Vagina (tissue), 2 donors: ENCODE data around the gene PCDHGB1. TPM values are rescaled to one million over a fixed set of nuclear protein-coding genes. Genes with fewer than 3 reads are reported as not detected.
A peak's percentile ranks its signal among the peaks of the same experiment; 100 is the strongest.

Experiments used
- DNase-seq, 2 donors: peaks; one replicate each; pipeline ENCODE4 v3.0.0-alpha.2; 2017; ENCODE audit errors: extremely low spot score in 2 of 2
- H3K27ac ChIP-seq: fragments of 200-600 bp; sonication (generic); one replicate; pipeline ENCODE4 v1.5.1; 2019
- H3K27me3 ChIP-seq: fragments of 200-600 bp; sonication (generic); one replicate; pipeline ENCODE4 v1.5.1; 2019
- H3K36me3 ChIP-seq, 2 donors: fragments of 200-600 bp; sonication (generic); one replicate each; pipeline ENCODE4 v1.5.1; 2017 to 2019
- H3K4me1 ChIP-seq: fragments of 200-600 bp; sonication (generic); one replicate; pipeline ENCODE4 v1.5.1; 2019
- H3K4me3 ChIP-seq, 2 donors: fragments of 200-600 bp; sonication (generic); 1 replicate in 1 of 2; 2 replicates in 1 of 2; pipeline ENCODE4 v1.5.1; 2016 to 2019
- H3K9me3 ChIP-seq: fragments of 200-600 bp; sonication (generic); one replicate; pipeline ENCODE4 v1.5.1; 2019
- CTCF ChIP-seq, 3 experiments: fragments of 450-650 bp in 2 of 3; fragments of 200-600 bp in 1 of 3; sonication (generic) in 1 of 3; IDR thresholded peaks; one replicate each; pipeline ENCODE4 v1.5.1; 2017 to 2019; ENCODE audit warnings: antibody characterized with exemption in 3 of 3, mild to moderate bottlenecking in 2 of 3, moderate library complexity in 2 of 3
- POLR2A ChIP-seq, 2 donors: fragments of 450-650 bp; IDR thresholded peaks; one replicate each; pipeline ENCODE4 v1.6.1; 2017; ENCODE audit warnings: antibody characterized with exemption in 2 of 2, mild to moderate bottlenecking in 2 of 2, moderate library complexity in 2 of 2
- POLR2AphosphoS5 ChIP-seq, 2 donors: sonication (generic); formaldehyde crosslinking; IDR thresholded peaks; one replicate each; pipeline ENCODE4 v1.9.0; 2017; ENCODE audit warnings: antibody characterized with exemption in 2 of 2, mild to moderate bottlenecking in 2 of 2, low read depth in 1 of 2; ENCODE audit not compliant: insufficient read depth in 1 of 2
- intact Hi-C: fragments of 100-400 bp; cut with DNase I; formaldehyde crosslinking; loops from one replicate; pipeline ENCODE4 v1.15.1; 2023
- total RNA-seq: library from RNA; depleted of rRNA; stranded (reverse); fragments of >200 nt; gene quantifications from one replicate; pipeline ENCODE4 v1.2.3, GENCODE V29; 2016

Gene PCDHGB1
- total RNA-seq, 1 donor from 2014 or later = 3.9 TPM

- TF ChIP-seq POLR2AphosphoS5 (IDR thresholded peaks at IDR 0.05; ENCODE audit: insufficient read depth in 1 of 2, low read depth in 1 of 2) (no peak), POLR2A (IDR thresholded peaks at IDR 0.05) (no peak), CTCF (IDR thresholded peaks at IDR 0.05) (no peak)
- DNase-seq = no peak
- Histone ChIP-seq H3K27ac (no peak within 1 kb of the TSS), H3K4me3 (peak within 1 kb of the TSS in 1 of 2 donors; percentile 11), H3K9me3 (peaks cover 67% of the 10 kb centered on the region), H3K36me3 (no peaks in the 10 kb centered on the region), H3K4me1 (no peaks in the 10 kb centered on the region), H3K27me3 (no peaks in the 10 kb centered on the region)
- intact Hi-C loops = no loop called here
Observed at GRCh38 chr5:141359790-141360426, 10.0 kb downstream of the PCDHGB1 start, which contains the start of gene PCDHGB2. PCDHGB2 (plus strand) TSS chr5:141359994; CDS start chr5:141360136, 142 bp downstream.

GRCh38 chr5:141360685-141361084, 10.8 kb downstream of the PCDHGB1 start:
- TF ChIP-seq POLR2A (IDR thresholded peaks at IDR 0.05) (no peak), POLR2AphosphoS5 (IDR thresholded peaks at IDR 0.05; ENCODE audit: insufficient read depth in 1 of 2, low read depth in 1 of 2) (no peak), CTCF (IDR thresholded peaks at IDR 0.05) (no peak)
- no peaks in the 10 kb centered on the region for H3K36me3 ChIP-seq
- intact Hi-C loops = no loop called here
- no peaks in the 10 kb centered on the region for H3K27me3 ChIP-seq
- no peaks in the 10 kb centered on the region for H3K4me1 ChIP-seq
- H3K4me3 ChIP-seq = no peak overlapping the region
- H3K9me3 ChIP-seq = peaks cover 67% of the 10 kb centered on the region
- no peak for DNase-seq
- no peak overlapping the region for H3K27ac ChIP-seq

- Histone ChIP-seq H3K27ac (no peak overlapping the region), H3K4me3 (no peak overlapping the region), H3K4me1 (no peaks in the 10 kb centered on the region), H3K27me3 (no peaks in the 10 kb centered on the region), H3K9me3 (peaks cover 68% of the 10 kb centered on the region), H3K36me3 (no peaks in the 10 kb centered on the region)
- TF ChIP-seq CTCF (IDR thresholded peaks at IDR 0.05) (no peak), POLR2A (IDR thresholded peaks at IDR 0.05) (no peak), POLR2AphosphoS5 (IDR thresholded peaks at IDR 0.05; ENCODE audit: insufficient read depth in 1 of 2, low read depth in 1 of 2) (no peak)
- intact Hi-C loops = no loop called here
- no peak for DNase-seq
Observed at GRCh38 chr5:141362719-141363118, 12.8 kb downstream of the PCDHGB1 start.

- H3K36me3 ChIP-seq = no peaks in the 10 kb centered on the region
- H3K27me3 ChIP-seq = no peaks in the 10 kb centered on the region
- DNase-seq = no peak
- TF ChIP-seq POLR2AphosphoS5 (IDR thresholded peaks at IDR 0.05; ENCODE audit: insufficient read depth in 1 of 2, low read depth in 1 of 2) (no peak), POLR2A (IDR thresholded peaks at IDR 0.05) (no peak), CTCF (IDR thresholded peaks at IDR 0.05) (no peak)
- peaks cover 68% of the 10 kb centered on the region for H3K9me3 ChIP-seq
- peak within 1 kb of the TSS in 1 of 2 donors; percentile 1 for H3K4me3 ChIP-seq
- no peak within 1 kb of the TSS for H3K27ac ChIP-seq
- H3K4me1 ChIP-seq = no peaks in the 10 kb centered on the region
- intact Hi-C loops = no loop called here
Observed at GRCh38 chr5:141363952-141364660, 14.2 kb downstream of the PCDHGB1 start, which contains the start of gene PCDHGA5. PCDHGA5 (plus strand) TSS chr5:141364162; CDS start chr5:141364331, 169 bp downstream.
